SK-N-SH (cell line): ENCODE data around the gene MRNIP. TPM values are rescaled to one million over a fixed set of nuclear protein-coding genes. Genes with fewer than 3 reads are reported as not detected.

Experiments used
- CTCF ChIA-PET: fragments of 300-600, 350-600 bp; formaldehyde crosslinking; extraction: SDS; loops from one replicate; lab custom pipeline; 2021; lab: Yijun Ruan, JAX
- POLR2A ChIA-PET: fragments of 350-600 bp; sonication (Branson Sonifier 250); formaldehyde crosslinking; extraction: SDS; loops from one replicate; lab custom pipeline; 2020; ENCODE audit warnings: antibody characterized with exemption, inconsistent platforms; lab: Yijun Ruan, JAX
- DNase-seq: peaks from one replicate; pipeline ENCODE4 v3.0.0; 2012
- H2AFZ ChIP-seq: fragments of 200-600 bp; sonication (generic); 2 replicates; pipeline ENCODE4 v1.8.1; 2016; ENCODE audit warnings: antibody characterized with exemption, mild to moderate bottlenecking, low read depth
- H3F3A ChIP-seq: fragments of 200-600 bp; sonication (generic); replicated peaks from 2 replicates; pipeline ENCODE3; 2016; ENCODE audit warnings: antibody characterized with exemption, mild to moderate bottlenecking; ENCODE audit not compliant: insufficient read depth
- H3K27ac ChIP-seq, 2 experiments: fragments of 200-500 bp in 1 of 2; fragments of 200-600 bp in 1 of 2; sonication (Bioruptor generic) in 1 of 2; sonication (generic), shearing (Covaris generic) in 1 of 2; 2 replicates each; pipeline versions ENCODE4 v1.5.1 to v1.6.1; 2014 to 2016; ENCODE audit warnings: low read depth in 2 of 2, inconsistent platforms in 1 of 2, low read length in 1 of 2, mild to moderate bottlenecking in 1 of 2, mixed read lengths in 1 of 2
- H3K27me3 ChIP-seq: fragments of 200-600 bp; sonication (generic), shearing (Covaris generic); 2 replicates; pipeline ENCODE4 v1.6.1; 2016; ENCODE audit warnings: mixed run types; ENCODE audit not compliant: insufficient read depth
- H3K36me3 ChIP-seq, 2 experiments: fragments of 200-500 bp in 1 of 2; fragments of 200-600 bp in 1 of 2; sonication (Bioruptor generic) in 1 of 2; sonication (generic) in 1 of 2; replicated peaks in 1 of 2; 2 replicates each; pipeline versions ENCODE3 to v1.5.1; 2014 to 2016; ENCODE audit warnings: low read length in 1 of 2, mild to moderate bottlenecking in 1 of 2; ENCODE audit not compliant: insufficient read depth in 2 of 2, control insufficient read depth in 1 of 2
- H3K4me1 ChIP-seq, 2 experiments: fragments of 200-500 bp in 1 of 2; fragments of 200-600 bp in 1 of 2; sonication (Bioruptor generic) in 1 of 2; sonication (generic), shearing (Covaris generic) in 1 of 2; 2 replicates each; pipeline versions ENCODE4 v1.5.1 to v1.6.1; 2014 to 2016; ENCODE audit warnings: low read depth in 1 of 2, low read length in 1 of 2, mixed run types in 1 of 2; ENCODE audit not compliant: insufficient read depth in 2 of 2, control insufficient read depth in 1 of 2
- H3K4me2 ChIP-seq: fragments of 200-600 bp; sonication (generic), shearing (Covaris generic); 2 replicates; pipeline ENCODE4 v1.6.1; 2017; ENCODE audit warnings: mixed run types
- H3K4me3 ChIP-seq, 2 experiments: fragments of 200-500 bp in 1 of 2; fragments of 200-600 bp in 1 of 2; sonication (Bioruptor generic) in 1 of 2; sonication (generic), shearing (Covaris generic) in 1 of 2; 2 replicates each; pipeline versions ENCODE4 v1.5.1 to v1.8.1; 2014 to 2016; ENCODE audit warnings: low read depth in 2 of 2, inconsistent platforms in 1 of 2, low read length in 1 of 2, mild to moderate bottlenecking in 1 of 2, mixed read lengths in 1 of 2, moderate library complexity in 1 of 2
- H3K79me2 ChIP-seq: fragments of 200-600 bp; sonication (generic); 2 replicates; pipeline ENCODE4 v1.8.1; 2017; ENCODE audit warnings: mild to moderate bottlenecking; ENCODE audit not compliant: insufficient read depth
- H3K9ac ChIP-seq: fragments of 200-600 bp; sonication (generic); 2 replicates; pipeline ENCODE4 v1.6.1; 2017; ENCODE audit warnings: mixed run types
- H3K9me2 ChIP-seq: fragments of 200-600 bp; sonication (generic); 2 replicates; pipeline ENCODE4 v1.6.1; 2017; ENCODE audit warnings: mixed run types
- H3K9me3 ChIP-seq: fragments of 200-600 bp; sonication (generic); 2 replicates; pipeline ENCODE4 v1.6.1; 2017; ENCODE audit warnings: mixed run types, mild to moderate bottlenecking, moderate library complexity
- H4K20me1 ChIP-seq: fragments of 200-600 bp; sonication (generic); 2 replicates; pipeline ENCODE4 v1.6.1; 2017; ENCODE audit warnings: mild to moderate bottlenecking, mixed run types; ENCODE audit not compliant: insufficient read depth
- EP300 ChIP-seq, 2 experiments: IDR thresholded peaks; 2 replicates each; pipeline versions ENCODE4 v1.4.0 to v1.6.1; 2012; ENCODE audit warnings: borderline replicate concordance in 1 of 2, low read depth in 1 of 2, low read length in 1 of 2
- EZH2phosphoT487 ChIP-seq: fragments of 200-600 bp; sonication (generic); IDR thresholded peaks from 2 replicates; pipeline ENCODE4 v1.6.1; 2017; ENCODE audit warnings: low read depth, mixed run types, mild to moderate bottlenecking, antibody characterized with exemption, moderate library complexity, borderline replicate concordance
- GATA2 ChIP-seq: sonication (generic); formaldehyde crosslinking; IDR thresholded peaks from 2 replicates; pipeline ENCODE4 v1.5.0; 2020; ENCODE audit warnings: mild to moderate bottlenecking, missing genetic modification reagents
- JUND ChIP-seq: IDR thresholded peaks from 2 replicates; pipeline ENCODE4 v1.4.0; 2012
- MXI1 ChIP-seq: IDR thresholded peaks from 2 replicates; pipeline ENCODE4 v1.6.1; 2012; ENCODE audit warnings: mild to moderate bottlenecking, low read depth, low read length, improper control_type of control experiment
- REST ChIP-seq: IDR thresholded peaks from 2 replicates; pipeline ENCODE4 v1.6.1; 2012; ENCODE audit warnings: mild to moderate bottlenecking, low read depth, low read length, moderate library complexity
- RXRA ChIP-seq: IDR thresholded peaks from 2 replicates; pipeline ENCODE4 v1.4.0; 2012; ENCODE audit warnings: low read depth, mild to moderate bottlenecking, borderline replicate concordance
- USF1 ChIP-seq: IDR thresholded peaks from 2 replicates; pipeline ENCODE4 v1.4.0; 2012; ENCODE audit warnings: low read depth, borderline replicate concordance
- YY1 ChIP-seq: IDR thresholded peaks from 2 replicates; pipeline ENCODE4 v1.4.0; 2012; ENCODE audit warnings: low read depth, mild to moderate bottlenecking
- WGBS: methylation state at CpG from one replicate; pipeline ENCODE4 v1.1.6; 2017; ENCODE audit warnings: low lambda C conversion rate; 5-methylcytosine and 5-hydroxymethylcytosine counted together
- polyA plus RNA-seq, 3 experiments: library from polyadenylated mRNA; depleted of rRNA; stranded (reverse); fragments of >200 nt; gene quantifications; 2 replicates each; pipeline ENCODE4 v1.2.3, GENCODE V29; 2012
- TF ChIP-seq, protein P1 (sequence below): fragments of 200-600 bp; sonication (generic); IDR thresholded peaks from 2 replicates; pipeline ENCODE4 v1.6.1; 2017; ENCODE audit warnings: antibody characterized with exemption, mild to moderate bottlenecking, moderate library complexity

The MRNIP gene
- polyA plus RNA-seq, 1 of the 3 experiments (the other 2 are of a cell fraction) = 32.8 TPM

- TF ChIP-seq EP300 (IDR thresholded peaks at IDR 0.05; ENCODE audit: borderline replicate concordance in 1 of 2, low read depth in 1 of 2, low read length in 1 of 2) (no peak), YY1 (no peak), USF1 (no peak), REST (no peak), EZH2phosphoT487 (no peak), GATA2 (CRISPR knock-in tag) (no peak)
Observed at GRCh38 chr5:179800696-179801201, 57.9 kb downstream of the MRNIP start (continued).

DNA sequence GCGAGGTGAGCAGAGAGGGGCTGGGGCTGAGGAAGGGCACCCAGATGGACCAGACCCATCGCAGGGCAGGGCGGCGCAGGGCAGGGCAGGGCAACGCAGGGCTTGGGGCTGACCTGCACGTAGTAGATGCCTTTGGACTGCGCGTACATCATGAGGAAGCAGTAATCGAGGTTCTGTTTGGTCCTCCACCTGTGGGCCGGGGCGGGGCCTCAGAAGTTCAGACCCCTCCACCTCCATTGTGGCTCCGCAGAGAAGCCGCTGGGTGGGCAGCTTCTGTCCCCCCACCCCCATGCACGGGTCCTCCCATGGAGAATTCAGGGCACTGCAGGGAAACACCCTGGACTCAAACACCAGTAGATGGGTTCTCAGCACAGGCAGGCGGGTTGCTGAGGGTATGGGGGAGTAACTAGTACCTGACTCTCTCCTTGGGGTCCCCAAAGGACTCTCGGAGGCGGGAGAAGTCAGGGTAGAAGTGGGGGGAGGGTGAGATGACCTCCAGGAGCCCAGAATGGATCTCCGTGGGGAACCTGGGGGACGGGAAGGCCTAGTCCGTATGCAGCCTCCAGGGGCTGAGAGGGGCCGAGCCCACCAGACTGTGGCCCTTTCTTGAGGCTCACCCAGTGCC lies 58.4 kb downstream of the MRNIP start:
- Histone ChIP-seq H4K20me1 (peaks cover 33% of the 10 kb centered on the region), H3K4me1 (peaks cover 16 to 31% of the 10 kb centered on the region in 2 experiments; a peak in 3 of 4 replicates), H3F3A (peaks cover 4% of the 10 kb centered on the region), H3K27me3 (no peaks in the 10 kb centered on the region), H2AFZ (no peak overlapping the region), H3K36me3 (peaks cover 0 to 49% of the 10 kb centered on the region in 2 experiments), H3K9ac (no peak overlapping the region), H3K4me3 (no peak overlapping the region), H3K79me2 (peaks cover 38% of the 10 kb centered on the region), H3K9me3 (no peaks in the 10 kb centered on the region), H3K4me2 (no peak overlapping the region), H3K9me2 (no peaks in the 10 kb centered on the region), H3K27ac (no peak overlapping the region)
- TF ChIP-seq REST (no peak), MXI1 (no peak), JUND (no peak), RXRA (no peak)
- TF ChIP-seq, protein P1, sequence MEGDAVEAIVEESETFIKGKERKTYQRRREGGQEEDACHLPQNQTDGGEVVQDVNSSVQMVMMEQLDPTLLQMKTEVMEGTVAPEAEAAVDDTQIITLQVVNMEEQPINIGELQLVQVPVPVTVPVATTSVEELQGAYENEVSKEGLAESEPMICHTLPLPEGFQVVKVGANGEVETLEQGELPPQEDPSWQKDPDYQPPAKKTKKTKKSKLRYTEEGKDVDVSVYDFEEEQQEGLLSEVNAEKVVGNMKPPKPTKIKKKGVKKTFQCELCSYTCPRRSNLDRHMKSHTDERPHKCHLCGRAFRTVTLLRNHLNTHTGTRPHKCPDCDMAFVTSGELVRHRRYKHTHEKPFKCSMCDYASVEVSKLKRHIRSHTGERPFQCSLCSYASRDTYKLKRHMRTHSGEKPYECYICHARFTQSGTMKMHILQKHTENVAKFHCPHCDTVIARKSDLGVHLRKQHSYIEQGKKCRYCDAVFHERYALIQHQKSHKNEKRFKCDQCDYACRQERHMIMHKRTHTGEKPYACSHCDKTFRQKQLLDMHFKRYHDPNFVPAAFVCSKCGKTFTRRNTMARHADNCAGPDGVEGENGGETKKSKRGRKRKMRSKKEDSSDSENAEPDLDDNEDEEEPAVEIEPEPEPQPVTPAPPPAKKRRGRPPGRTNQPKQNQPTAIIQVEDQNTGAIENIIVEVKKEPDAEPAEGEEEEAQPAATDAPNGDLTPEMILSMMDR = no peak
- CTCF ChIA-PET = no interaction called here
- POLR2A ChIA-PET = no interaction called here
- WGBS = 95% methylated on average over 16 of the region's 21 CpGs
- DNase-seq = no peak
